Fibroblast of pulmonary artery (primary cell): ENCODE measurements around the gene RAI14.
A peak's percentile ranks its signal among the peaks of the same experiment; 100 is the strongest.

Source experiments
- DNase-seq: peaks from one replicate; pipeline ENCODE4 v3.0.0-alpha.2; 2010; ENCODE audit warnings: low read depth
- H3K4me3 ChIP-seq: replicated peaks from 2 replicates; pipeline ENCODE4 v1.5.1; 2011; ENCODE audit warnings: low read depth, mild to moderate bottlenecking, control low read depth, low read length, moderate library complexity
- CTCF ChIP-seq: IDR thresholded peaks from 2 replicates; pipeline ENCODE4 v1.5.1; 2011; ENCODE audit warnings: mild to moderate bottlenecking, control low read depth, low read length, inconsistent platforms; ENCODE audit errors: missing control alignments

Gene RAI14

GRCh38 chr5:34625246-34625645, 30.9 kb upstream of the RAI14 start:
- DNase-seq, result no peak
- no peak for TF ChIP-seq CTCF
- H3K4me3 ChIP-seq, result no peak overlapping the region

GRCh38 chr5:34626036-34626435, 30.1 kb upstream of the RAI14 start:
- no peak for TF ChIP-seq CTCF
- DNase-seq, result peak; percentile 87
- no peak overlapping the region for H3K4me3 ChIP-seq

GRCh38 chr5:34626751-34627150, 29.4 kb upstream of the RAI14 start:
- H3K4me3 ChIP-seq, result no peak overlapping the region
- TF ChIP-seq CTCF, result no peak

GRCh38 chr5:34627794-34628193, 28.3 kb upstream of the RAI14 start:
- no peak for TF ChIP-seq CTCF
- DNase-seq, result peak; percentile 83
- no peak overlapping the region for H3K4me3 ChIP-seq

More at GRCh38 chr5:34626751-34627150, 29.4 kb upstream of the RAI14 start:
- DNase-seq, result no peak

GRCh38 chr5:34628373-34628772, 27.8 kb upstream of the RAI14 start:
- no peak for DNase-seq
- TF ChIP-seq CTCF, result no peak
- no peak overlapping the region for H3K4me3 ChIP-seq

- no peak overlapping the region for H3K4me3 ChIP-seq
- TF ChIP-seq CTCF, result no peak
- no peak for DNase-seq
Measured at GRCh38 chr5:34630596-34630995, 25.5 kb upstream of the RAI14 start.

- TF ChIP-seq CTCF, result no peak
- H3K4me3 ChIP-seq, result no peak overlapping the region
- no peak for DNase-seq
Measured at GRCh38 chr5:34632807-34633422, 23.2 kb upstream of the RAI14 start.
